WTC11 (cell line): ENCODE measurements around the gene NR1I2. TPM values are rescaled to one million over a fixed set of nuclear protein-coding genes. Genes with fewer than 3 reads are reported as not detected.

Experiments
- ATAC-seq: fragments of 200-7000 bp; cut with Tn5 transposase; 2 replicates; pipeline ENCODE4 v1.10.0; 2021; ENCODE audit warnings: mild to moderate bottlenecking, moderate library complexity
- CTCF ChIA-PET: fragments of 300-600 bp; sonication (Branson Sonifier 250); formaldehyde crosslinking; loops from one replicate; lab custom pipeline; 2021; ENCODE audit warnings: antibody characterized with exemption; lab: Charles Lee
- POLR2A ChIA-PET: fragments of 350-600 bp; sonication (Branson Sonifier 250); formaldehyde crosslinking; loops from one replicate; lab custom pipeline; 2021; ENCODE audit warnings: antibody characterized with exemption; lab: Charles Lee
- DNase-seq: peaks from one replicate; pipeline ENCODE4 v3.0.0; 2021; ENCODE audit warnings: low spot score
- H3K27ac Mint-ChIP-seq: 2 replicates; pipeline ENCODE4 v1.8.0; 2021; ENCODE audit warnings: mixed read lengths
- H3K27me3 Mint-ChIP-seq: 2 replicates; pipeline ENCODE4 v1.8.0; 2021; ENCODE audit warnings: low read depth, mild to moderate bottlenecking, moderate library complexity, mixed read lengths
- H3K36me3 Mint-ChIP-seq: 2 replicates; pipeline ENCODE4 v1.8.0; 2021; ENCODE audit warnings: mixed read lengths
- H3K4me1 Mint-ChIP-seq: 2 replicates; pipeline ENCODE4 v1.8.0; 2022; ENCODE audit warnings: mixed read lengths
- H3K4me3 Mint-ChIP-seq: 2 replicates; pipeline ENCODE4 v1.8.0; 2021; ENCODE audit warnings: mild to moderate bottlenecking, moderate library complexity, mixed read lengths
- H3K9me3 Mint-ChIP-seq: 2 replicates; pipeline ENCODE4 v1.8.0; 2021; ENCODE audit warnings: mixed read lengths
- AFF4 ChIP-seq: sonication (generic); formaldehyde crosslinking; IDR thresholded peaks from 2 replicates; pipeline ENCODE4 v1.8.1; 2023; ENCODE audit warnings: mild to moderate bottlenecking, missing genetic modification reagents, borderline replicate concordance
- ATF1 ChIP-seq: sonication (generic); formaldehyde crosslinking; IDR thresholded peaks from 2 replicates; pipeline ENCODE4 v1.8.1; 2023; ENCODE audit warnings: mild to moderate bottlenecking, moderate library complexity, missing genetic modification reagents
- ETV6 ChIP-seq: sonication (generic); formaldehyde crosslinking; IDR thresholded peaks from 2 replicates; pipeline ENCODE4 v1.8.1; 2022; ENCODE audit warnings: mild to moderate bottlenecking, missing genetic modification reagents
- JUN ChIP-seq: sonication (generic); formaldehyde crosslinking; IDR thresholded peaks from 2 replicates; pipeline ENCODE4 v1.8.0; 2023; ENCODE audit warnings: mild to moderate bottlenecking, missing genetic modification reagents
- MAX ChIP-seq: sonication (generic); formaldehyde crosslinking; IDR thresholded peaks from 2 replicates; pipeline ENCODE4 v1.8.0; 2022; ENCODE audit warnings: mild to moderate bottlenecking, missing genetic modification reagents
- NFE2L1 ChIP-seq: sonication (generic); formaldehyde crosslinking; IDR thresholded peaks from 2 replicates; pipeline ENCODE4 v1.8.1; 2023; ENCODE audit warnings: missing genetic modification reagents
- NR2C2 ChIP-seq: sonication (generic); formaldehyde crosslinking; IDR thresholded peaks from 2 replicates; pipeline ENCODE4 v1.8.0; 2022; ENCODE audit warnings: mild to moderate bottlenecking, missing genetic modification reagents
- NR3C1 ChIP-seq: sonication (generic); formaldehyde crosslinking; conservative IDR thresholded peaks from 2 replicates; pipeline ENCODE4 v1.8.1; 2023; ENCODE audit warnings: low read depth, mild to moderate bottlenecking, missing genetic modification reagents
- OVOL2 ChIP-seq: fragments of 250-450 bp; sonication (Bioruptor Pico); IDR thresholded peaks from 2 replicates; pipeline ENCODE4 v1.9.0; 2021; ENCODE audit warnings: mild to moderate bottlenecking, borderline replicate concordance
- SMAD3 ChIP-seq: sonication (generic); formaldehyde crosslinking; IDR thresholded peaks from 2 replicates; pipeline ENCODE4 v1.8.0; 2022; ENCODE audit warnings: missing genetic modification reagents, mild to moderate bottlenecking, borderline replicate concordance
- USF1 ChIP-seq: sonication (generic); formaldehyde crosslinking; IDR thresholded peaks from 2 replicates; pipeline ENCODE4 v1.8.0; 2022; ENCODE audit warnings: mild to moderate bottlenecking, missing genetic modification reagents
- ZBTB21 ChIP-seq: sonication (generic); formaldehyde crosslinking; IDR thresholded peaks from 2 replicates; pipeline ENCODE4 v1.8.1; 2023; ENCODE audit warnings: mild to moderate bottlenecking, missing genetic modification reagents, borderline replicate concordance
- ZBTB43 ChIP-seq: sonication (generic); formaldehyde crosslinking; IDR thresholded peaks from 2 replicates; pipeline ENCODE4 v1.8.1; 2023; ENCODE audit warnings: mild to moderate bottlenecking, missing genetic modification reagents
- ZNF263 ChIP-seq: sonication (generic); formaldehyde crosslinking; IDR thresholded peaks from 2 replicates; pipeline ENCODE4 v1.8.1; 2022; ENCODE audit warnings: low read depth, mild to moderate bottlenecking, moderate library complexity, missing genetic modification reagents
- ZNF281 ChIP-seq: sonication (generic); formaldehyde crosslinking; IDR thresholded peaks from 2 replicates; pipeline ENCODE4 v1.8.0; 2023; ENCODE audit warnings: mild to moderate bottlenecking, missing genetic modification reagents
- ZNF532 ChIP-seq: fragments of 250-450 bp; sonication (Bioruptor Pico); IDR thresholded peaks from 2 replicates; pipeline ENCODE4 v1.9.0; 2021; ENCODE audit warnings: mild to moderate bottlenecking, borderline replicate concordance
- total RNA-seq: library from RNA; stranded (reverse); gene quantifications from 3 replicates; pipeline ENCODE4 v1.2.3, GENCODE V29; 2021

Gene NR1I2
- total RNA-seq, 1 experiment from 2014 or later = 1.7 TPM

- TF ChIP-seq NR3C1 = no peak
- TF ChIP-seq ZNF281 (CRISPR knock-in tag) = no peak
- TF ChIP-seq JUN (CRISPR knock-in tag) = no peak
- TF ChIP-seq SMAD3 = no peak
- TF ChIP-seq USF1 (CRISPR knock-in tag) = no peak
These were observed 26.9 kb downstream of the NR1I2 start (continued) for GRCh38 chr3:119808843-119809242.

GRCh38 chr3:119809249-119810017 is 27.5 kb downstream of the NR1I2 start:
- peak; percentile 16 for ATAC-seq
- Mint-ChIP-seq H3K36me3 (no peaks in the 10 kb centered on the region), H3K4me1 (peaks cover 13% of the 10 kb centered on the region), H3K27me3 (peaks cover 23% of the 10 kb centered on the region), H3K9me3 (no peaks in the 10 kb centered on the region), H3K4me3 (peak overlapping the region; percentile 79), H3K27ac (no peak overlapping the region)
- ChIA-PET POLR2A (no interaction called here), CTCF (interaction anchor here (1.0 to 1.2 kb wide), 2 partner anchors 9 to 67 kb away, joined by 4 to 5 read pairs; no protein-coding TSS in a partner anchor)
- peak; percentile 38 for DNase-seq
- TF ChIP-seq MAX (0 out of 2 replicates have a peak, but pooled peaks have one; percentile 8), NR2C2 (CRISPR knock-in tag) (no peak)

GRCh38 chr3:119810018-119810435 is 28.1 kb downstream of the NR1I2 start:
- ATAC-seq = peak; percentile 62
- Mint-ChIP-seq H3K4me3 (peak overlapping the region; percentile 79), H3K9me3 (no peaks in the 10 kb centered on the region), H3K27me3 (peaks cover 23% of the 10 kb centered on the region), H3K27ac (no peak overlapping the region), H3K4me1 (peaks cover 13% of the 10 kb centered on the region), H3K36me3 (no peaks in the 10 kb centered on the region)
- CTCF ChIA-PET = interaction anchor here (0.8 to 1.2 kb wide), 3 partner anchors 9 to 67 kb away, joined by 4 to 5 read pairs (median 4); no protein-coding TSS in a partner anchor
- peak; percentile 34 for DNase-seq
- POLR2A ChIA-PET = no interaction called here
- TF ChIP-seq OVOL2 (no peak), ZNF532 (CRISPR knock-in tag) (no peak), ZBTB43 (CRISPR knock-in tag) (peak; percentile 96), ETV6 (CRISPR knock-in tag) (no peak), ATF1 (no peak), MAX (peak; percentile 61), AFF4 (no peak), ZNF263 (CRISPR knock-in tag) (no peak), NFE2L1 (CRISPR knock-in tag) (no peak), ZBTB21 (CRISPR knock-in tag) (0 out of 2 replicates have a peak, but pooled peaks have one; percentile 24)
